GM21717 (cell line): ENCODE results near the gene C15orf39.
"Not testable (repeated sequence)": the region's sequence is repeated elsewhere in the genome, so short reads cannot be mapped to it uniquely, and the experiment has no call there.

ENCODE experiments used
- ATAC-seq: cut with Tn5 transposase; IDR thresholded peaks from one replicate; pipeline ENCODE4 v1.9.1; 2021; ENCODE audit warnings: mild to moderate bottlenecking, moderate library complexity; ENCODE audit not compliant: unreplicated experiment

Gene C15orf39

GRCh38 chr15:75229191-75230015 is 27.7 kb downstream of the C15orf39 start:
- ATAC-seq, result no peak

DNA sequence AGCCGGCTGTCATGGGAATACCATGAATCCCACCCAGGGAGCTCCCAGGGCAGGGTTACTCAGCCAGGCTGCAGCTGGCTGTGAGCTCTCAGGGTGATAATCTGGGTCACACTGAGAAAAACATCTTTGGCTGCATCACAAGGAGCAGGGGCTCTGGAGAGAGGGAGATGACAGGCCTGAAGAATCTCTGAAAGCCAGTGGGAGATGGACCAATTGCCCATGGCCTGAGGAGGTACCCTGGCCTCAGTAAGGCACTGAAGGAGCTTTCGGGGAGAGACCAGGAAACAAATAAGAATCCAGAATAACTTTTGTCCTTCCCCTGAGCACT is 28.3 kb downstream of the C15orf39 start:
- ATAC-seq, result no peak

DNA sequence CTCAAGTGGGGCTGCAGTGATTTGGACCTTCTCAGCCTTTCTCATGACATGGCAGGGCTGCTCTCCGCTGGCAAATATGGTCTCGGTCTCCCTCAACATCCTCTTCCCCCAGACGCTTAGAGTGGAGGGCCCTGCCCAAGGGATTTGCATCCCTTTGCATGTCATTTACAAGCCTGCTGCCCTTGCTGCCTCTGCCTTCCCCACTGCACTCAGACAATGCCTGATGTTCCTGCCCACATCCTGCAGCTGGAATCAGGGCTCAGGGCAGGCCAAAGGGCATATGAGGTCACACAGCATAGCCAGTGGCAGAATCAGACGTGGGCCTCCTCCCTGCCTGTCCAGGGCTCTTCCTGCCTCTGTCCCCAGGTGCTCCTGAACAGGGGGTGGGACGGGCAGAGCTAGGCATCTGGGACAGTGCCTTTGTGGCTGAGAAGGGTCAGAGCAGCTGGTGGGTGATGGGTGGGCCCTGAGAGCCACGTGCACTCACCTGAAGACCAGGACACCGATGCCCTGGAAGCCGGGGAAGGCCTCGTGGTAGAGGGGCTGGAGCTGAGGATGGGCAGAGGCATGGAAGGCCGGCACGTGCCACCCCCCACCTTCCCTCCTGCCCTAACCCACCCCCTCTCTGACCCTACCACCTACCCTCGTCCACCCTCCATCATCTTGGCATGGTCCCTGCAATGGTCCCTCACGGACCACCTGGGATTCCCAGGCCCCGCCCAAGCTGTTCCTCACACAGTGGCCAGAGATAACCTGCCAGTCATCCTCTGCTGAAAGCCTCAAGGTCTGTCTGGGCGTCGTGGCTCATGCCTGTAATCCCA is 29.1 kb downstream of the C15orf39 start:
- no peak for ATAC-seq

DNA sequence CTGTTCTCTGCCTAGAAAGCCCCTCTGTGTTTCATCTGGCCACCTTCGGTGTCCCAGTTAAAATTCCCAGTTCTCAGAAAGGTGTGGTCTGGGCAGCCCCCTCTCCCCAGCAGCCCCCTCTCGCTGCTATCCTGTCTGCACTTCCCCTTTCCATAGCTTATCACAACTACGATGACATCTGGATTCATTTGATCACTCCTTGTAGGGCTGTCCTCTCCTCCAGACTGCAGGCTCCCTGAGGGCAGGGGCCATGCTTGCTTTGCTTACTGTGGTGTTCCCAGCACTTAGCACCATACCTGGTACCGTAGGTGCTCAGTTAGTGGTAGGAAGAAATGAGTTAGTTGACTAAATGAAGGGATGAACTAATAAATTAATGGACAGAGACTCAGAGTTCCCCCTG is 30.2 kb downstream of the C15orf39 start:
- no peak for ATAC-seq

- ATAC-seq, result no peak
Measured at GRCh38 chr15:75232252-75232813, 30.7 kb downstream of the C15orf39 start.

DNA sequence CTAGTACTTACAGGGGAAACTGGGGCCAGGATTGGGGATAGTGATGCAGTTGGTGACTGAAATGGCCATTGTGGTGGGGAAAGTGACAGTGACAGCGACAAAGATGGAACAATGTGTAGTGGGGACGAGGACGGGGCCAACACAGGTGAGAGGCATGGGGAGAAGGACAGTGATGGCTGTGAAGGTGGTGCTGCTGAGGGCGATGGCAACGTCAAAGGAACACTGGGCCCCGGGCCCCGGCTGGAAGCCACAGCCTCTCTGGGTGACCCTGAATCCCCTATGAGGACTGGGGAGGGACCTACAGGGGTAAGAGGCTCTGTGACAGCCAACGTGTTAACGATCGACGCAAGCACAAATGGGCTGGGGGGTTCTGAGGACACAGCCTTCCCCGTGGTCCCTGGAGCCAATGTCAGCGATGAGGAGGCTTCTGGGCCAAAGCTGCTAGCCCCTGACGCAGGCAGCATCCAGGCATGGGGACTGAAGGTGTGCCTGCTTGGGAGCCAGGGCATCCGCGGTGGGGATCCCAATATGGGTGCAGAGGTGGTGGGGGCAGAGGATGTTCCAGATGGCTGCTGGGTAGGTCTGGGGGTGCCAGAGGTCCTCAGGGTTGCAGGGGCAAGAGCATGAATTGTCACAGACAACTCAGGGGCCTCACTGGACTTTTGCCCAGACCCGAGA is 31.3 kb downstream of the C15orf39 start:
- no peak for ATAC-seq

DNA sequence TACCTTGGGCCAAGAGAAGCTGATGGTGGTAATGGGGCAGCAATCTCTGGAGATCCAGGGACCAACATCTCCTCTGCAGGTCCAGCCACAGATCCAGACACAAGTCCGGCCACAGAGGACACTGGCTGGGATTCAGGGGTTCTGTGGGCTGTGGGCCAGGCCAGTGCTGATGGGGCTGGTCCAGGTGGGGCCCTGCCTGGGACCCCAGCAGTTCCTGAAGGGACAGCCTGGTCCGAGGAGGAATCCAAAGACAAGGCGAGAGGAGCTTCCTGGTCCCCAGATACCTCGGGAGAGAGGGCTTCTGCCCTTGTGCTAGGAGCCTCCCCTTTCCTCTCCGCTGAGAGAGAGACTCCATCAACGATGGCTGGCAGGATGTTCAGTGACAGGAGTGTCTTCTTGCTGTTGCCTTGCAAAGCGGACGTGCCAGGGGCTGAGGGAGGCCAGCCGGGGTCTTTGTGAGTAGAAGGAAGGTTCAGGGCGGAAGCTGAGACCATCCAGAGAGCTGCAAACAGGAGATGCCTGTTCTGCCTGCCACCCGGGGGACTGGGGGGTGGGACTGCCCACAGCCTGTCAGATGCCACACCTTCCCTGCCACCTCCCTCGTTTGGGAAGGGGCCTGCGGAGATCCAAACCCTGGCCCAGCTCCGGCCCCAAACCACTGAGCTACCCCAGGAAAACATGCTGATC is 32.0 kb downstream of the C15orf39 start:
- ATAC-seq, result no peak

DNA sequence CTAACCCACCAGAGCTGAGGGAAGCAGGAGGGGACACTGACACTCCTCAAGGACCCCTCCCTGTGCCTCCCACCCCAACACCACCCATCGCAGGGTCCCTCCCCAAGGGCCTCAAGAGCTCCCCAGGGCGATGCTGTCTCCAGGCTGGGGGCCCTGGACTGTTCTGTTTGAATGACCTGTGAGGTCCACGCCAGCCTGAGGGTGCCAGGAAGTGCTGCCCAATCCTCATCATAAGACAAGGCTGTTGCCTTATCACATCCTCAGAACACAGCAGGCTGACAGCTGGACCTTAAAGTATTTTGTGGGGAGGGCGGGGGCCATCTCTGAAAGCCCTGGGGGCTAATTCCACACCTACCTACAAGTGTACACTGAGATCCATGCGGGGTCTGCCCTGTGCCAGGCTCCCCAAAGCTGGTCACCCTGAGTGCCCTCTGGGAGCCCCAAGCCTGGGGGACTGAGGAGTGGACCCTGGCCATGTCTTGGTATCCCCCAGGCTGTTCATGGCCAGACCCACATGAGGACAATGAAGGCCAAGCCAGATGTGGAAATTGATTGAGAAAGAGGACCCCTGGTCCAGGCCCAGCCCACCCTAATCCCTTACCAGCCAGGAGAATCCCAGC is 32.6 kb downstream of the C15orf39 start:
- no peak for ATAC-seq

DNA sequence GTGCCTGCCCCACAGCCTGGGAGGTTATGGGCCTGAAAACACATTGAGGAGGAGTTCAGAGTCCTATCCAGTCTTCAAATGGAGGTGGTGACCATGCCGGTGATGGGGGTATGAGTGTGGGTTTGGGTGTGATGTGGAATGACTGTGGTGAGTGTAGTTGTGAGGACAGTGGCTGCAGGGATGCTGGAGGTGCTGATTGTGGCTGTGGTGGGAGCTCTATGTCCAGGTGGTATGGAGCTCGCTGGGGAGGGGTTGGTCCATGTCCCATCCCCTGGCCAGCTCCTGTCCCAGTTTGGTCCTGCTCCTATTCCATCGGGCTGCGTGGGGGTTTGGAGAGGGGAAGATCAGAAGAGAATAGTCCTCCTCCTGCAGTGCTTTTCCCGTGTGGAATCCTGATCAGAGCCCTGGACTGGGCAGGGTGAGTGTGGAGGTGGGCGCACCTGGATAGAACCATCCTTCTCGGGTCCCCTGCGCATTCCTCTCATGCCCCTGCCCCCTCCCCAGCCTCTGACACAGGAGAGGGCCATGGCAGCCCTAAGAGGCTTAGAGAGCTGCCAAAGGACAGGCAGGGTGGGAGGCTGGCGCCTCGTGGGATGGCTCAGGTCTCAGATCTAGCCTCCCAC is 33.5 kb downstream of the C15orf39 start:
- no peak for ATAC-seq

DNA sequence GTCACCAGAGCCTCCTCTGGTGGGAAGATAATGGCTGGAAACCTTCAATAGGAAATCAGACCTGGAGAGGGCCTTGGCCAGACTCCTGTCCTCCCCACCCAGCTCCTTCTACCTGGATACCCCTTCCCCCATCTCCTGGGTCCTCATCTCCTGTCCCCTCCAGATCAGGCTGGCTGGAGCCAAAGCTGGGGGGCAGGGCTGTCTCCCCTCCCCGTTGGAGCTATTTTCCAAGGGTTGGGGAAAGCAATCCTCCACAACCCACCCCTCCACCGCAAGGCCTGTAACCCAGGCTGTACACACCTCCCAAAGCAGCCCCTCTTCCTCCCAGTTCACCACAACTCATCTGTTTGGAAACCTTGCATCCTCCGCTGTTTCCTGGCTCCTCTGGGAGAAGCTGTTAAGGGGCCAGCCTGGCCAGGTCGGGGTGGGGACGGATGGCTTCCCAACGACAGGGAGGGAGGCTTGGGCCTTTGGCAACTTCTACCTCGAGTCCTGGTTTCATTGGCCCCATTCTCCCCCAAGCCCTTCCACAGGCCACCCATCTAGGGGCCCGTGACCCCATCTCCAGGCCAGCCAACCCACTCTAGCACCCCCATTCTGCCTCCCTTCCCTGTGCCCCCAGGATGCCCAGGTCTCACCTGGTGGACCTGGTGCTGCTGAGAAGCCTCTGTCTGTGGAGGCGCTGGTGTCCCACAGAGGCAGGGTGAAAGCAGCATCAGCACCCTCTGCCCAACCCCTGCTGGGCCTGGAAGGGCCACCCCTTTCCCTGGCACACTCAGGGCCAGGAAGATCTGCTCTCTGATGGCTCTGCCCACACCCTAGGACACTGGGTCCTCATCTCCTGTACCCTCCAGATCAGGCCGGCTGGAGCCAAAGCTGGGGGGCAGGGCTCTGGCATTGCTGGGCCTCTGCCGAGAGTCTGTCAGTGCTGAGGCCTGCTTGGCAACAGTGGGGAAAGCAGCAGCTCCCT is 34.4 kb downstream of the C15orf39 start:
- no peak for ATAC-seq

DNA sequence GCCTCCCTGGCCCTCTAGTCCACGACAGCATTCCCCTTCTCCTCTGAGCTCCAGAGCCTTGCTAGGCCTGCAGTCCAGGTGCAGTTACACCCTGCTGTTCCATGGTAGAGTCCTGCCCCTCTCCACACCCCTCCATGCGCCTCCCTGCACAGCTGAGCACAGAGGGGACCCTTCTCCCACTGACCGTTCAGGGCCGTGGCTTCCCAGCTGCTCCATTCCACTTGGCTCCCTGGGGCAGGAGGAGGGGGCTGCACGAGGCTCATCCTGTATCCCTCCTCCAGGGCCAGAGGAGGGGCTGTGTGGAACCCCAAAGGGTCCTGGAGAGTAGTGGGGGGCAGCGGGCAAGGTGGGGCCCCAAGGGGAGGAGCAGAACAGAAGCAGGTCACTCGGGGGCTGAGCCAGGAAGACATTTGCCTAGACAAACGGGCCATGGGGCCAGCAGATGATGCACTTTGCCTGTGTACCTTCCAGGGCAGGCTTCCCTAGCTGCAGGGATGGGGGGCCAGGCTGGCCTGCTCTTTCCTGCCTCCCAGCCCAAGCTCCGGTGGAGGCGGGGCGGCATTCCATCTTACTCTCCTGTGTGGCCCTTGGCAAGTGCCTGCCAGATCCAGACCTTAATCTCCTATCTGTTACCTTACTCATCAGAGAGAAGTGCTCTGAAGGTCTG is 35.8 kb downstream of the C15orf39 start:
- no peak for ATAC-seq

- no peak for ATAC-seq
Measured at GRCh38 chr15:75238150-75238549, 36.5 kb downstream of the C15orf39 start.

DNA sequence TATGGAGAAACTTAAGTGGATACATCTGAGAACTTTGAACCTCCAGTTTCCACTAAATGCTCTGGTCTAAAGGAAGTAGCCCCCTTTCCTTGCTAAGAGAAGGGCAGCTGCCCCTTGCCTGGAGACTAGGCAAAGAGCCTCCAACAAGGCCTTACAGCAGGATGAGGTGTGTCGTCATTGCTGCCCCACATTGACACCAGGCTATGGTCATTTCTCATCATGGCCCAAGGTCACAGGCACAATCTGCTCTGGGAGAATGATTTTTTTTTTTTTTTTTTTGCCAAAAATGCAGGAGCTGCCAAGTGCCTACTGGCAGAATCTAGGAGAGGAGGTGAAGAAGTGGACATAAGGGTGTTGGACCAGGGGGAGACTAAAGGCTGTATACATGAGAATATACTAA is 44.1 kb downstream of the C15orf39 start:
- not testable (repeated sequence) for ATAC-seq

DNA sequence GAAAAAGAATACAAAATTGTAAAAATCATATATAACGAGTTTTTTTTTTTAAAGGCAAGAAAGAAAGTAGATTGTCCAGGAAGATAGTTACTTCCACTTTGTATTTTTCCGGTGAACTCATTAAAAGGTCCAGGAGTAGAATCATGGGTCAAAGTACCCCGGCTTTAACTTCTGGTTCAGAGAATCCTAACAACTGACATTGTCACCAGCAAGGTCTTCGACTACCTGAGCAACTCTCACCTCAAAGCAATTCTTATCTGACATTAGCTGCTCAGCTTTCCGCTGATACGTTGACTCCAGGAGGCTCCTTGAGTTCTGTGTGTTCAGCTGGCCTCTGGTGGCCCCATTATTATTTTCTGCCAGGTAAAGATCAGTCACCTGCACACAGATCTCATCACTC is 47.3 kb downstream of the C15orf39 start:
- ATAC-seq, result not testable (repeated sequence)

DNA sequence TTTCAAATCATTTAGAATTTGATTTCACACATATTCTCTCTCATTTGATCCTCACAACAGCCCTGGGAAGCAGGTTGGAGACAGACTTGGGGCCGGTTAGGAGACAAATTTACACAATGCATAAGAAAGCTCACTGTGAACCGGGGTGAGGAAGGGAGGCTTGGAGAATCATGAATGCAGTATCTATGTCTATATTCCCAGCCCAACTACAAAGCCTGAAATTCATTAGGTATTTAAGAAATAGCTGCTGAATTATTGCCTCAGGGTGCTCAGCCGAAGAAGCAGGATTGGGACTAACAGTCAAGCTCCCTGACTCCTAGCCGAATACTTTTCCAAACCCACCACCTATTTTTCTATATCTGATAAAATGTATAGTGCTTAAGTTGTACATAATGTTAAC is 48.0 kb downstream of the C15orf39 start:
- ATAC-seq, result no peak

- ATAC-seq, result not testable (repeated sequence)
Measured at GRCh38 chr15:75251343-75251742, 49.7 kb downstream of the C15orf39 start.

DNA sequence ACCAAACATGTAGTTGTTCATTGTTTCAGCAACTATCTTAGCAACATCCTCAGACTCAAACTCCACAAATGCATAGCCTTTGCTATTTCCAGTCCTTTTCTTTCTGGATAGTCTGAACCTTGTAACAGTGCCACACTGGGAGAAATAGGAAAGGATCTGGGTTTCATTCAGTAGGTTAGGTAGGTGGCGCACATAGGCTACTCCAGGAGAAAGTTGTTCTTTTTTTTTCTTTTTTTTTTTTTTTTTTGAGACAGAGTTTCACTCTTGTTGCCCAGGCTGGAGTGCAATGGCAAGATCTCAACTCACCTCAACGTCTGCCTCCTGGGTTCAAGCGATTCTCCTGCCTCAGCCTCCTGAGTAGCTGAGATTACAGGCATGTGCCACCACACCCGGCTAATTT is 50.6 kb downstream of the C15orf39 start:
- ATAC-seq, result not testable (repeated sequence)

GRCh38 chr15:75258034-75258433 is 56.4 kb downstream of the C15orf39 start, which contains the start of gene GOLGA6C:
Gene GOLGA6C, plus strand, starts transcription at chr15:75258334. Its CDS starts 265 bp downstream, at chr15:75258599.
- not testable (repeated sequence) for ATAC-seq
